Activated CD4-positive, alpha-beta T cell treated with anti-CD3 and anti-CD28 coated beads, Interleukin-2, amount 10 ng/mL, durations not matched to agents 24 days and 14 days (primary cell): ENCODE measurements around the gene CFHR1. TPM values are rescaled to one million over a fixed set of nuclear protein-coding genes. Genes with fewer than 3 reads are reported as not detected.
"Not testable (repeated sequence)": the region's sequence is repeated elsewhere in the genome, so short reads cannot be mapped to it uniquely, and the experiment has no call there.

Source experiments
- DNase-seq: peaks from one replicate; pipeline ENCODE4 v3.0.0; 2022
- H3K27ac Mint-ChIP-seq: one replicate; pipeline ENCODE4 v1.8.0; 2022; ENCODE audit warnings: mild to moderate bottlenecking, mixed read lengths
- H3K27me3 Mint-ChIP-seq: one replicate; pipeline ENCODE4 v1.8.0; 2022; ENCODE audit warnings: mixed read lengths
- H3K36me3 Mint-ChIP-seq: one replicate; pipeline ENCODE4 v1.8.0; 2022; ENCODE audit warnings: low read depth, mild to moderate bottlenecking, mixed read lengths
- H3K4me1 Mint-ChIP-seq: one replicate; pipeline ENCODE4 v1.8.0; 2021; ENCODE audit warnings: mixed read lengths
- H3K4me3 Mint-ChIP-seq: one replicate; pipeline ENCODE4 v1.8.0; 2022; ENCODE audit warnings: mild to moderate bottlenecking, moderate library complexity, mixed read lengths
- H3K9me3 Mint-ChIP-seq: one replicate; pipeline ENCODE4 v1.8.0; 2021; ENCODE audit warnings: mixed read lengths
- intact Hi-C: fragments of 100-400 bp; cut with micrococcal nuclease; formaldehyde crosslinking; loops from one replicate; pipeline ENCODE4 v1.15.1; 2023
- total RNA-seq: library from RNA; stranded (reverse); gene quantifications from 2 replicates; pipeline ENCODE4 v1.2.3, GENCODE V29; 2022

Gene CFHR1
- total RNA-seq, 1 donor from 2014 or later = not detected

DNA sequence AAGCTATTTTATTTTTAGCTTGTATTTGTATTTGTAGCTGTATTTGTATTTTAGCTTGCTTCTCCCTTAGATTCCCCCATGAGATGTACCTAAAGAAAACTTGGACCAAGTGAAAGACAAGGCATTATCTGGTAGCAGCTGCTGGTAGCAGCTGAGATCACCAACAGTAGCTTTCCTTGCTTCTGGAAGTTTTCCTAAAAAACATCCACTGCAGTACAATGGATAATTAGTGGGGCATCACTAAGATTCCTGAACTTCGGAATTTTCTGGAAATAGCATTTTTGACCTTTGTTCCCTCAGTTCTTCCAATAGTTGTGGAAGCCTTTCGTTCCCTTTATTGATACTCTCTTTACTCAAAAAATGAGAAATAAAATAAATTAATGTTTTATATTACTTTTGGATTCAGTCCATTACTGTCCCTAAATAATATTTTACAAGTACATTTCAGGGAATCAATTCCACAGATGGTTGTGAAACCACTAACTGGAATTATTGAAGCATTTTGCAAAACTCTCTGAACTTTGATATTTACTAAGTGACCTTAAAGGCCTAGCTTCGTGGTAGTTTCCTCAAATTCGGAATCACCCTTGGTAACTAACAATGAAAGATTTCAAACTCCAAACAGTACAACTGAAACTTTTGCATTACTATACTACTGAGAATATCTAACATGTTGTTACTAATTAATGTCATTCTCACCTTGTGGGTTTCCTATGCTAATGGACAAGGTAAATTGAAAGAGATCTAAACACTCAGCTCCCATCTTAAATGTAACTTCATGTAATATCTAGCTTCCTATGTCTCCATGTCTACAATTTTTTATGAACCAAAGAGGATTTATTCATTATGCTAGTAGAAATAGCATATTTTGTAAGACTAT lies 30.3 kb downstream of the CFHR1 start:
- H3K27ac Mint-ChIP-seq = not testable (repeated sequence)

DNA sequence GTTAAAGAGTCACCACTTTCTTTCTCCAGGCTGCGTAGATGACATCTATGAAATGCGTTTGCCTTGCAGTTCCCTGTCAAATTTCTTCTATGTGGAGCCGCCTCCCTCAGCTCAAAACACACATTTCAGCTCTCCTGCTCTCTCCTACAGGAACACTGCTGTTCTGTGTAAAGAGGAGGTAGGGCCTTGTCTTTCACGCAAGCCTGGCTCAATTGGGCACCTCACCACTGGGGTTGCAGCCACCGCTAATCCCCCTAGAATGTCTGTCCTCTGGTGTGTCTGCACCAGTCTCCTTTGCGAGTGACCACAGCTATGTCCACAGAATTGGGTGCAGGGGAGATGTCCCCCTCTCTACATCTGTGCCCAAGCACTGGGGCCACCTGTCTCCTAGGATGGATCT lies 36.5 kb downstream of the CFHR1 start:
- intact Hi-C loops = no loop called here
- no peaks in the 10 kb centered on the region for H3K9me3 Mint-ChIP-seq

More for the DNA sequence above, 30.3 kb downstream of the CFHR1 start:
- H3K4me3 Mint-ChIP-seq, H3K9me3 Mint-ChIP-seq, DNase-seq, H3K27me3 Mint-ChIP-seq, intact Hi-C loops, H3K4me1 Mint-ChIP-seq, H3K36me3 Mint-ChIP-seq: not testable (repeated sequence)

GRCh38 chr1:196857188-196857587 lies 37.7 kb downstream of the CFHR1 start:
- H3K27ac Mint-ChIP-seq = no peak overlapping the region
- no peaks in the 10 kb centered on the region for H3K9me3 Mint-ChIP-seq
- H3K4me1 Mint-ChIP-seq = no peaks in the 10 kb centered on the region
- no peaks in the 10 kb centered on the region for H3K36me3 Mint-ChIP-seq
- no peak for DNase-seq
- no peaks in the 10 kb centered on the region for H3K27me3 Mint-ChIP-seq
- no peak overlapping the region for H3K4me3 Mint-ChIP-seq
- intact Hi-C loops = no loop called here

More for the DNA sequence above, 36.5 kb downstream of the CFHR1 start:
- Mint-ChIP-seq H3K4me3 (no peak overlapping the region), H3K36me3 (no peaks in the 10 kb centered on the region), H3K4me1 (no peaks in the 10 kb centered on the region), H3K27me3 (no peaks in the 10 kb centered on the region), H3K27ac (no peak overlapping the region)
- no peak for DNase-seq

DNA sequence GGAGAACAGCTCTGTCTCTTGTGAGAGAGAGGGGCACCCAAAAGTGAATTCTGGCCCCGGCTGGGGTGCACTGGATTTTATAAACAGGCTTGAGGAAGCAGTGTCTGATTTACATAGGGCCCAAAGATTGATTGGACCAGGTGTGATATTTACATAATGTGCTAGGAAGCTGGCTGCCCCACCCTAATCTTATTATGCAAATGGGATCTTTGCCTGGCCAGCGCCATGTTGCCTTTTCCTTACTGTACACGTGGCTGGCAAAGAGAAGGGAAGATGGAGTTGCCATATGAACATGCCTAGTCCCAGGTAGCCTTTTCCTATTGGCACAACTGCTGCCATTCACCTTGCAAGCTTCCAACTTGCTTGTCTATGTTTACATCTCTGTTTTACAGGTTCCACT lies 39.3 kb downstream of the CFHR1 start:
- Mint-ChIP-seq H3K4me3 (no peak overlapping the region), H3K27me3 (no peaks in the 10 kb centered on the region), H3K27ac (no peak overlapping the region), H3K9me3 (no peaks in the 10 kb centered on the region), H3K4me1 (no peaks in the 10 kb centered on the region), H3K36me3 (no peaks in the 10 kb centered on the region)
- DNase-seq = no peak
- intact Hi-C loops = no loop called here

GRCh38 chr1:196860323-196860884 lies 40.9 kb downstream of the CFHR1 start:
- H3K4me3 Mint-ChIP-seq = no peak overlapping the region
- DNase-seq = no peak
- H3K27ac Mint-ChIP-seq = no peak overlapping the region
- H3K27me3 Mint-ChIP-seq = no peaks in the 10 kb centered on the region
- no peaks in the 10 kb centered on the region for H3K36me3 Mint-ChIP-seq
- no peaks in the 10 kb centered on the region for H3K9me3 Mint-ChIP-seq
- no peaks in the 10 kb centered on the region for H3K4me1 Mint-ChIP-seq
- intact Hi-C loops = no loop called here

DNA sequence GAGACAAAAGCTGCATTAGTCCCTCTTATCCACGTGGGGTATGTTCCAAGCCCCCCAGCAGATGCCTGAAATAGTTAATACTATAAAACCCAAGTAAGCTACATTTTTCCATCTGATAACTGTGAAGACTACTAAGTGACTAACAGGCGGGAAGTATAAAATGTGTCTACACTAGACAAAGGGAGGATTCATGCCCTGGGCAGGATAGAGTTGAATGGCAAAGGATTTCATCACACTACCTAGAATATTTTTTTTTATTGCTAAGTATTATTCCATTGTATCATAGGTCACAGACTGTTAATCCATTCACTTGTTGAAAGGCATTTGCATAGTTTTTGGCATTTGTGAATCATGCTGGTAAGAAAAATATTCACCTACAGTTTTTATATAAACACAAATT lies 41.9 kb downstream of the CFHR1 start:
- H3K4me3 Mint-ChIP-seq = no peak overlapping the region
- H3K27ac Mint-ChIP-seq = no peak overlapping the region
- no peaks in the 10 kb centered on the region for H3K27me3 Mint-ChIP-seq
- no peaks in the 10 kb centered on the region for H3K36me3 Mint-ChIP-seq
- H3K4me1 Mint-ChIP-seq = no peaks in the 10 kb centered on the region
- no peak for DNase-seq
- intact Hi-C loops = no loop called here
- H3K9me3 Mint-ChIP-seq = no peaks in the 10 kb centered on the region

GRCh38 chr1:196866974-196867373 lies 47.4 kb downstream of the CFHR1 start:
- Mint-ChIP-seq H3K9me3 (no peaks in the 10 kb centered on the region), H3K27me3 (no peaks in the 10 kb centered on the region), H3K4me3 (no peak overlapping the region)

DNA sequence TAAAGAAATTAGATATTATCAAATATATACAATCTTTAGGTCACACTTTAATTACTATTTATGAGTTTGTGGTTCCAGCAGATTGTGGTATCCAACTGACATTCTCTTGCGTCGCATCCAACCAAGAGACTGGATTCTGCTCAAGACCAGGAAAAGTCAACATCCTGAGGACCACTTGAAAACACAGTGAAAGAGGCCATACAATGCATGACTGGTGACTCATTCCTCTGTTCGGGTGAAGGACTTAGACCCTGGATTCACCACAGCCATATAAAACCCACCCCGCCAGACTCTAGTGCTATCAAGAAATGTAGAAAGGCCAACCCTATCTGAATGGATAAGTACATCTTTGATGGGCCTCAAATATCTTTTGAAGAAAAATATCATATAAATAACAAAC lies 53.9 kb downstream of the CFHR1 start:
- Mint-ChIP-seq H3K27ac (no peak overlapping the region), H3K27me3 (peaks cover 2% of the 10 kb centered on the region), H3K36me3 (no peaks in the 10 kb centered on the region), H3K4me1 (no peaks in the 10 kb centered on the region), H3K4me3 (no peak overlapping the region), H3K9me3 (no peaks in the 10 kb centered on the region)
- intact Hi-C loops = no loop called here
- no peak for DNase-seq

More at GRCh38 chr1:196866974-196867373, 47.4 kb downstream of the CFHR1 start:
- intact Hi-C loops = no loop called here
- Mint-ChIP-seq H3K4me1 (no peaks in the 10 kb centered on the region), H3K27ac (no peak overlapping the region), H3K36me3 (no peaks in the 10 kb centered on the region)
- no peak for DNase-seq

DNA sequence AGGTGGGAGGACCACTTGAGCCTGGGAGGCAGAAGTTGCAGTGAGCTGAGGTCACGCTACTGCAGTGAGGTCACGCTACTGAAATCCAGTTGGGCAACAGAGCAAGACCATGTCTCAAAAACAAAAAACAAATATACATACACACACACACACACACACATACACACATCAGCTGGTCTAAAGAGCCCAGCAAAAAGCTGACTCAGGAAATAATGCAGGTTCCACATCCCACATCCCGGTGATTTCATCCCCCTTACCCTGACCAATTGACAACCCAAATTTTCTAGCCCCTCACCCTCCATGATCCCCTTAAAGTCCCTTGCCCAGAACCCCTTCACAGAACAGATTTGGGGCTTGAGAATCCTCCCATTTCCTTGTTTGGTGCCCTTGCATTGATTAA lies 56.4 kb downstream of the CFHR1 start:
- no peaks in the 10 kb centered on the region for H3K4me1 Mint-ChIP-seq
- H3K4me3 Mint-ChIP-seq = no peak overlapping the region
- intact Hi-C loops = no loop called here
- no peaks in the 10 kb centered on the region for H3K36me3 Mint-ChIP-seq
- no peak overlapping the region for H3K27ac Mint-ChIP-seq
- DNase-seq = no peak
- H3K27me3 Mint-ChIP-seq = peaks cover 4% of the 10 kb centered on the region
- H3K9me3 Mint-ChIP-seq = no peaks in the 10 kb centered on the region

GRCh38 chr1:196877964-196878363 lies 58.4 kb downstream of the CFHR1 start:
- Mint-ChIP-seq H3K36me3 (no peaks in the 10 kb centered on the region), H3K9me3 (peaks cover 1% of the 10 kb centered on the region), H3K4me3 (no peak overlapping the region), H3K4me1 (no peaks in the 10 kb centered on the region), H3K27ac (no peak overlapping the region), H3K27me3 (peaks cover 4% of the 10 kb centered on the region)
- intact Hi-C loops = no loop called here
- no peak for DNase-seq

Other genes with a start within 250 kb of the CFHR1 start
- not detected in 2 replicates for gene KCNT2, start 211.3 kb upstream of the CFHR1 start, total RNA-seq
- 0.16 and 0.17 TPM in 2 replicates for gene CFH, start 167.7 kb upstream of the CFHR1 start, total RNA-seq
- not detected in 2 replicates for gene CFHR3, start 44.9 kb upstream of the CFHR1 start, total RNA-seq
- gene CFHR4, start 68.3 kb downstream of the CFHR1 start, total RNA-seq = not detected in 2 replicates
- 0.37 TPM in 1 of 2 replicates, not detected in the other for gene CFHR2, start 124.0 kb downstream of the CFHR1 start, total RNA-seq
- gene CFHR5, start 157.8 kb downstream of the CFHR1 start, total RNA-seq = not detected in 2 replicates
- not detected in 2 replicates for gene F13B, start 247.5 kb downstream of the CFHR1 start, total RNA-seq